A673 (cell line): Measurements from ENCODE around the gene ZNF488. TPM values are rescaled to one million over a fixed set of nuclear protein-coding genes. Genes with fewer than 3 reads are reported as not detected.
A peak's percentile ranks its signal among the peaks of the same experiment; 100 is the strongest.

Experiments
- BruUV-seq: library from RNA; stranded (reverse); fragments of 400-500 nt; replicated peaks from 2 replicates; lab custom pipeline; 2021; lab: Mats Ljungman, UMichigan
- CTCF ChIA-PET: fragments of 300-600 bp; sonication (Branson Sonifier 250); formaldehyde crosslinking; loops from one replicate; lab custom pipeline; 2022; ENCODE audit warnings: antibody characterized with exemption; lab: Charles Lee
- POLR2A ChIA-PET: fragments of 300-600 bp; sonication (Branson Sonifier 250); formaldehyde crosslinking; loops from one replicate; lab custom pipeline; 2022; ENCODE audit warnings: antibody characterized with exemption; ENCODE audit not compliant: low non-redundant PET; lab: Charles Lee
- DNase-seq: peaks from one replicate; pipeline ENCODE4 v3.0.0-alpha.2; 2015; ENCODE audit warnings: low spot score
- H3K27ac ChIP-seq: fragments of 200-600 bp; sonication (generic); 2 replicates; pipeline ENCODE4 v1.5.1; 2016; ENCODE audit warnings: mixed run types, low read depth, mild to moderate bottlenecking, mixed read lengths, antibody characterized with exemption, low read length; ENCODE audit not compliant: poor library complexity, severe bottlenecking
- H3K27me3 ChIP-seq: fragments of 200-600 bp; sonication (generic); replicated peaks from 2 replicates; pipeline ENCODE4 v1.6.1; 2017; ENCODE audit warnings: mixed run types, low read depth, mild to moderate bottlenecking, mixed read lengths, antibody characterized with exemption, low read length; ENCODE audit not compliant: insufficient read depth, poor library complexity
- H3K36me3 ChIP-seq: fragments of 200-600 bp; sonication (generic); 2 replicates; pipeline ENCODE4 v1.6.1; 2016; ENCODE audit warnings: mixed run types, mild to moderate bottlenecking, mixed read lengths, antibody characterized with exemption, low read length; ENCODE audit not compliant: insufficient read depth, poor library complexity, severe bottlenecking
- H3K4me1 ChIP-seq: fragments of 200-600 bp; sonication (generic); 2 replicates; pipeline ENCODE4 v1.6.1; 2017; ENCODE audit warnings: mixed run types, mild to moderate bottlenecking, mixed read lengths, antibody characterized with exemption, low read length; ENCODE audit not compliant: insufficient read depth, poor library complexity, severe bottlenecking
- H3K4me3 ChIP-seq: fragments of 200-600 bp; sonication (generic); 2 replicates; pipeline ENCODE4 v1.5.1; 2016; ENCODE audit warnings: low read depth, mixed run types, mild to moderate bottlenecking, mixed read lengths, low read length; ENCODE audit not compliant: poor library complexity, severe bottlenecking
- H3K9me3 ChIP-seq: fragments of 200-600 bp; sonication (generic); 2 replicates; pipeline ENCODE4 v1.6.1; 2016; ENCODE audit warnings: mixed run types, low read depth, mild to moderate bottlenecking, mixed read lengths, antibody characterized with exemption, low read length; ENCODE audit not compliant: poor library complexity, severe bottlenecking
- CTCF ChIP-seq: fragments of 300-800, 200-600 bp; sonication (generic); conservative IDR thresholded peaks from 2 replicates; pipeline ENCODE4 v1.5.1; 2017; ENCODE audit warnings: low read depth, mild to moderate bottlenecking, antibody characterized with exemption, low read length, moderate library complexity, mixed read lengths
- EZH2 ChIP-seq: fragments of 200-600 bp; sonication (generic); IDR thresholded peaks from 2 replicates; pipeline ENCODE4 v1.6.1; 2017; ENCODE audit warnings: borderline replicate concordance, low read depth, mild to moderate bottlenecking, mixed read lengths, antibody characterized with exemption, low read length; ENCODE audit not compliant: poor library complexity, severe bottlenecking
- intact Hi-C: fragments of 100-400 bp; cut with micrococcal nuclease; formaldehyde crosslinking; loops from one replicate; pipeline ENCODE4 v1.10.0; 2022; ENCODE audit not compliant: unreplicated experiment
- total RNA-seq: library from RNA; stranded (reverse); gene quantifications from 2 replicates; pipeline ENCODE4 v1.2.3, GENCODE V29; 2021

ZNF488 gene
- total RNA-seq, 1 experiment from 2014 or later: 0.09 TPM

GRCh38 chr10:47363781-47364180, 20.3 kb downstream of the ZNF488 start:
- Histone ChIP-seq H3K4me3 (no peak overlapping the region), H3K4me1 (no peaks in the 10 kb centered on the region), H3K27me3 (no peaks in the 10 kb centered on the region), H3K36me3 (no peaks in the 10 kb centered on the region), H3K27ac (no peak overlapping the region), H3K9me3 (no peaks in the 10 kb centered on the region)
- CTCF ChIA-PET: no interaction called here
- intact Hi-C loops: no loop called here
- TF ChIP-seq CTCF (no peak), EZH2 (no peak)
- DNase-seq: no peak
- no TSS peak for BruUV-seq
- POLR2A ChIA-PET: no interaction called here

- intact Hi-C loops: no loop called here
- H3K36me3 ChIP-seq: no peaks in the 10 kb centered on the region
- BruUV-seq: no TSS peak
- H3K4me3 ChIP-seq: no peak overlapping the region
- POLR2A ChIA-PET: no interaction called here
- no peaks in the 10 kb centered on the region for H3K4me1 ChIP-seq
- H3K27ac ChIP-seq: no peak overlapping the region
- DNase-seq: no peak
- H3K9me3 ChIP-seq: no peaks in the 10 kb centered on the region
- H3K27me3 ChIP-seq: no peaks in the 10 kb centered on the region
- TF ChIP-seq EZH2: no peak
- no peak for TF ChIP-seq CTCF
- CTCF ChIA-PET: interaction anchor here (0.5 kb wide), 1 partner anchor 96 kb away, joined by 14 read pairs; no protein-coding TSS in a partner anchor
These were observed 21.9 kb downstream of the ZNF488 start for GRCh38 chr10:47362199-47362598.

- peak; percentile 86 for TF ChIP-seq CTCF
- no peak for TF ChIP-seq EZH2
- no TSS peak for BruUV-seq
- H3K27me3 ChIP-seq: no peaks in the 10 kb centered on the region
- intact Hi-C loops: no loop called here
- CTCF ChIA-PET: no interaction called here
- H3K27ac ChIP-seq: no peak overlapping the region
- peak; percentile 52 for DNase-seq
- no peaks in the 10 kb centered on the region for H3K36me3 ChIP-seq
- no peaks in the 10 kb centered on the region for H3K9me3 ChIP-seq
- H3K4me1 ChIP-seq: no peaks in the 10 kb centered on the region
- POLR2A ChIA-PET: no interaction called here
- H3K4me3 ChIP-seq: no peak overlapping the region
These were observed 22.8 kb downstream of the ZNF488 start for GRCh38 chr10:47361293-47361692.
